Measurements from ENCODE around the gene OR6C1. TPM values are rescaled to one million over a fixed set of nuclear protein-coding genes. Genes with fewer than 3 reads are reported as not detected.
"Not testable (repeated sequence)": the region's sequence is repeated elsewhere in the genome, so short reads cannot be mapped to it uniquely, and the experiment has no call there.

The OR6C1 gene
- total RNA-seq (not detected), polyA plus RNA-seq (ENCODE audit: insufficient read depth, low read depth, low replicate concordance) (not detected)
- long read RNA-seq, donor 1: 0 reads
- long read RNA-seq, donor 2: 0 reads

- no peaks in the 10 kb centered on the region for H3K36me3 ChIP-seq (ENCODE audit: low read depth, missing control alignments)
- 82 to 85% methylated on average over 2 of the region's 2 CpGs for WGBS, 2 donors
- no peaks in the 10 kb centered on the region for H3K27me3 ChIP-seq
- no peaks in the 10 kb centered on the region for H3K9me3 ChIP-seq
- no peak within 1 kb of the TSS for H3K27ac ChIP-seq
- TF ChIP-seq POLR2A (IDR thresholded peaks at IDR 0.05): no peak
- intact Hi-C loops (cut with DNase I; ENCODE audit: low total_unique reads): no loop called here
- DNase-seq: no peak
- H3K4me3 ChIP-seq: no peak within 1 kb of the TSS
- no peaks in the 10 kb centered on the region for H3K4me1 ChIP-seq
Measured at GRCh38 chr12:55314043-55314442, at the start of gene OR6C1. Gene OR6C1, plus strand, starts transcription at chr12:55314343. Its CDS starts 6,257 bp downstream, at chr12:55320600.

- Histone ChIP-seq H3K36me3 (ENCODE audit: low read depth, missing control alignments) (no peaks in the 10 kb centered on the region), H3K27ac (no peak overlapping the region), H3K4me1 (no peaks in the 10 kb centered on the region), H3K4me3 (no peak overlapping the region), H3K9me3 (no peaks in the 10 kb centered on the region), H3K27me3 (no peaks in the 10 kb centered on the region)
- 54 to 61% methylated on average over 2 of the region's 2 CpGs for WGBS, 2 donors
- no peak for TF ChIP-seq POLR2A (IDR thresholded peaks at IDR 0.05)
- intact Hi-C loops (cut with DNase I; ENCODE audit: low total_unique reads): no loop called here
- no peak for DNase-seq
Measured at GRCh38 chr12:55280991-55281390, 33.2 kb upstream of the OR6C1 start.

GRCh38 chr12:55289999-55290398 is 24.1 kb upstream of the OR6C1 start:
- 66 to 69% methylated on average over 2 of the region's 2 CpGs for WGBS, 2 donors
- intact Hi-C loops (cut with DNase I; ENCODE audit: low total_unique reads): no loop called here
- Histone ChIP-seq H3K9me3 (no peaks in the 10 kb centered on the region), H3K36me3 (ENCODE audit: low read depth, missing control alignments) (no peaks in the 10 kb centered on the region), H3K27me3 (no peaks in the 10 kb centered on the region), H3K4me3 (no peak overlapping the region), H3K27ac (no peak overlapping the region), H3K4me1 (no peaks in the 10 kb centered on the region)
- TF ChIP-seq POLR2A (IDR thresholded peaks at IDR 0.05): no peak
- no peak for TF ChIP-seq CTCF (IDR thresholded peaks at IDR 0.05)
- DNase-seq: no peak

- no peak for DNase-seq
- no peaks in the 10 kb centered on the region for H3K4me1 ChIP-seq
- H3K27ac ChIP-seq: no peak within 1 kb of the TSS
- H3K4me3 ChIP-seq: no peak within 1 kb of the TSS
- 65 to 82% methylated on average over 2 of the region's 2 CpGs for WGBS, 2 donors
- no peaks in the 10 kb centered on the region for H3K36me3 ChIP-seq (ENCODE audit: low read depth, missing control alignments)
- TF ChIP-seq POLR2A (IDR thresholded peaks at IDR 0.05) (no peak), CTCF (IDR thresholded peaks at IDR 0.05) (no peak)
- H3K27me3 ChIP-seq: no peaks in the 10 kb centered on the region
- no peaks in the 10 kb centered on the region for H3K9me3 ChIP-seq
- intact Hi-C loops (cut with DNase I; ENCODE audit: low total_unique reads): no loop called here
Measured at GRCh38 chr12:55296469-55296868, 17.7 kb upstream of the OR6C1 start, which contains the start of gene OR6C6. Gene OR6C6, minus strand, starts transcription at chr12:55296569. Its CDS starts 1,337 bp downstream, at chr12:55295232.

GRCh38 chr12:55320201-55320600 is 6.1 kb downstream of the OR6C1 start:
- Histone ChIP-seq H3K36me3 (ENCODE audit: low read depth, missing control alignments) (no peaks in the 10 kb centered on the region), H3K9me3 (no peaks in the 10 kb centered on the region), H3K27ac (no peak overlapping the region), H3K4me1 (no peaks in the 10 kb centered on the region), H3K27me3 (no peaks in the 10 kb centered on the region), H3K4me3 (no peak overlapping the region)
- 70 to 83% methylated on average over 4 of the region's 4 CpGs for WGBS, 2 donors
- no peak for TF ChIP-seq POLR2A (IDR thresholded peaks at IDR 0.05)
- TF ChIP-seq CTCF (IDR thresholded peaks at IDR 0.05): no peak
- intact Hi-C loops (cut with DNase I; ENCODE audit: low total_unique reads): no loop called here
- no peak for DNase-seq

GRCh38 chr12:55325801-55326200 is 11.7 kb downstream of the OR6C1 start:
- H3K27me3 ChIP-seq; H3K36me3 ChIP-seq (ENCODE audit: low read depth, missing control alignments); H3K9me3 ChIP-seq; H3K27ac ChIP-seq; intact Hi-C loops (cut with DNase I; ENCODE audit: low total_unique reads); H3K4me3 ChIP-seq; DNase-seq; H3K4me1 ChIP-seq: not testable (repeated sequence)
- WGBS, 2 donors: 89 to 90% methylated on average over 6 of the region's 6 CpGs
